HUDEP-2 (cell line): ENCODE measurements around the gene NETO1.

Source experiments
- DNase-seq, 76 experiments: peaks; one replicate each; lab custom pipeline; 2025; ENCODE audit not compliant: unreplicated experiment in 76 of 76; lab: John Stamatoyannopoulos, UW

Gene NETO1

DNA sequence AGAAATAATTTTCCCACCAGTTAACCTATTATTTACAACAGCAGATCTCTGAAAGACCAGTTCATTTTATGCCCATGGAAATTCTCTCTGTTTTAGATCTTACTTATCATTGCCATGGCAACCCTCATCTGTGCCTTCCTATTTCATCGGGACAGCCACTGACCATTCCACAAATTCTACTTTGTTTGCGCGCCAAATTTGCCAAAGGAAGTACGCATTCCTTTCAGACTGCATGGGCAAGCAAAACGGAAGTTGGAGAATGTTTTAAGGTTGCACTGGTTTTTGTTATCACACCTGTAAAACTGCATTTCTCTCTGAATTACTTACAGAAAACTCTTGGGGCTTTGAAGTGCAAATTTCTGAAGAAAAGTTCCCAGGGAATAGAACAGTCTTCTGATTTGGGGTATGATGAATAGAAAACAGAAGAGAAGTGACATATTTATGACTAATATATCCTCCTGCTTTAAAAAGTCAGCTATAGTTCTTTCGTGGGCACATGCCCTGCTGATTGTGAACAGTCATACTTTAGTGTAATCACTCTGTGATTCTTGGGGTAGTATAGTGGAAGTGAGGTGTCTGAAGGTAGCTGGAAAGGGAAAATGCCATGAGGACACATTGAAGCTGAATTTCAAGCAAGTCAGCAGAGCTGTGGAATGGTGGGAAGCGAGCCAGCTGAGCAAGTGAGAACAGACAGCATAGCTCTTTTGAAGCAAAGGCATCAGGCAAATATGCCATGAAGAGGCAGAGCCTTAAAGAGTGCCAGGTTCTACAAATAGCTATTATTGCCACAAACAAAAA, 20.9 kb downstream of the NETO1 start:
- DNase-seq = no peak

DNA sequence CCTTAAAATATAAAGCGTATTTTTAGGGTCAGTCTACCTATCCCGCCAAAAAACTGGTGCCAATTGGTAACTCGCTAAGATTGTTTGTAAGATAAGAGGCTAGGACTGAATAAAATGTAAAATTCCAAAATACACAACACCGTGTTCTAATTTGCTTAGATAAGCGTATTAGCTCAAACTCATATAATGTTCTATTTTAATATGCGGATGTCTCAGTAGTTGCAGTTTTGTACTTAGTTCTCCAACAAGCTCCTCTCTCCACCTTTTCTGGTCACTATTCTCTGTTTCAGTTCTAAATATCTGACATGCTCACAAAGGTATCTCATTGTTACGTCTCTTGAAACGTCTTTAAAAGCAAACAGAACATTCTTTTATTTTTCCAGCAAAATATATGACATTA, 24.0 kb downstream of the NETO1 start:
- no peak for DNase-seq

DNA sequence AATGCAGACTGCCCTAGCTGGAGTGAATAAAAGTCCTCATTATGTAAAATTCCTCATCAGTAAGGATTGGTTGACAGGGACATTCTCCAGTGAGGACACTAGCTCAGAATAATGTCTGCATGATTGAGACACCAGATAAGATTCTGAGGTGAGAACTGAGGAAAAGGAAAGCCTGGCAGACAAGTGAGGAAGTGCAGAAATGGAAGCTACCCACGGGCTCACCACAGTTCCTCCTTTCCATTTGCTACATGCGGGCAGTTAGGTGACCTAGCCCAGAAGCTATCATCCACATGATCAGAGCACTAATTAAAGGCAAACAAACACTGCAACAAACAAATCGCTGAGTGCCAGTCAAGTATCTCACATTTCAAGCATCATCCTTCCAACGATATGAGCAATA, 27.7 kb downstream of the NETO1 start:
- no peak for DNase-seq

- DNase-seq = no peak
Observed at GRCh38 chr18:72834731-72835130, 33.1 kb downstream of the NETO1 start.

DNA sequence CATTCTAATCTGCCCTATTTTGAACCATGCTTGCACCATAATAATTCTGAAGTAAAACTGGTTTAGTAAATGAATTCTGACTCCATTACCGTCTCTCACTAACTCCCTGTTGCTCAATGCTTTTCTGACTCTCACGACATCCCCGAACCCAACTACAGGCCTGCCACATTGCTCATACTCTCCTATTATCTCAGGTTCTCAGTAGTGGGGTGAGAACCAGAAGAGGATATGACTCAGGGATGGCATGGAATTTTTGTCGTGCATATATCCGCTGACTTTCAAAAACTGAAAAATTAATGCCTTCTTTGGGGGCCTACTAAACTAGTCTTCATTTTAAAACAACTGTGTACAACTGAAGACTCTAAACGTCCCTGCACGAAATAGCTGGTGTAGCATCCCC, 34.3 kb downstream of the NETO1 start:
- no peak for DNase-seq

GRCh38 chr18:72830109-72830508, 37.7 kb downstream of the NETO1 start:
- peak in 1 of 76 experiments; percentile 4 for DNase-seq

GRCh38 chr18:72828601-72829000, 39.2 kb downstream of the NETO1 start:
- DNase-seq = no peak

- DNase-seq = no peak
Observed at GRCh38 chr18:72826736-72827135, 41.1 kb downstream of the NETO1 start.

GRCh38 chr18:72823345-72823744, 44.4 kb downstream of the NETO1 start:
- DNase-seq = no peak

- DNase-seq = no peak
Observed at GRCh38 chr18:72822202-72822601, 45.6 kb downstream of the NETO1 start.

DNA sequence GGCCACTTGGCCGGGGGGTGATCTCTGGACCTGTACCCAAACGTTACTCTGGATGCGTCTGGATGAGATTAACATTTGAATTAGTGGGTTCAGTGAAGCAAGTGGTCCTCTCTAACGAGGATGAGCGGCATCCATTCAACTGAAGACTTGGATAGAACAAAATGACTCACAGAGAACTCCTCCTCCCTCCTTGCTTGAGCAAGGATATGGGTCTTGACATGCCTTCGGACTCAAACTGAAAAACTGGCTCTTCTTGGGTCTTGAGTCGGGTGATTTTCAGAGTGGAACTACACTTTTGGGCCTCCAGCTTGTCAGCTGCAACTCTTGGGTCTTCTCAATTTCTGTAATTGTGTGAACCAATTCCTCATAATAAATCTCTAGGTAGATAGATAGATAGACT, 47.2 kb downstream of the NETO1 start:
- no peak for DNase-seq

GRCh38 chr18:72819050-72819449, 48.7 kb downstream of the NETO1 start:
- no peak for DNase-seq

DNA sequence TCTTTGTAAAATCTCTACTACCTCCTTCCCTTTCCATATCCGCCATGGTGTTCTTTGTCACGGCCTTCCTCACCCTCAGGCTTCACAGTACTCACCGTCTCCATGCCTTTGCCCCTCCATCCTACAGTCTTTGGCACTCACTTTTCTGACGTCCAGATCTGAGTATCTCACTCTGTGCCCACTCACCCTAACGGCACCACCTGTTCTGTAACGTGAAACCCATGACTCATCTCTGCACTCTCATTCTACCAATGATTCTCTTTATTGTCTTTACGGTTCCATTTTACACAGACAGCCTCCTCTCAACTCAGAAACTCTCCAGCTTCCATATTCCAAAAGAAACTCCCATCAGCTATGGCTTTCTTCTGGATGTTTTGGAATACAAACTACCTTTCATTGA, 56.7 kb downstream of the NETO1 start:
- no peak for DNase-seq

DNA sequence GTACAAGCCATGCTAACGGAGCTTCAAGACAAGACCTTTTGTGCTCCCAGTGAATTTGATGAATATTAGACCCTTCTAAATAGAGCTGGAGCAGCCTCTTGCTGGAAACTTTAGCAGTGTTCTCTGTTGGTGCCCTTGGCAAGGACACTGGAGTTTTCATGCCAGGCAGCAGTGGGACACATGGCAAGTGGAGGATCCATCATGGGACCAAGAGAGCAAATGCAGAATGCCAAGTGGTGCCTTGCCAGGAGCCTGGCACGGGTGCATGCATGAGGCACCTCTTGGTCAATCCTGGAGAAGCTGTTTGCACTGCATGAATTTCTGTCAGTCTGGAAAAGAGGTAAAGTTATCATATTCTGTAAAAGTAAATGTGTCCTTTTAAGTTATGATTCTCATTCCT, 59.1 kb downstream of the NETO1 start:
- DNase-seq = no peak

GRCh38 chr18:72799106-72799505, 68.7 kb downstream of the NETO1 start:
- no peak for DNase-seq

GRCh38 chr18:72783530-72783929, 84.3 kb downstream of the NETO1 start:
- no peak for DNase-seq

GRCh38 chr18:72774914-72775313, 92.9 kb downstream of the NETO1 start:
- DNase-seq = no peak

DNA sequence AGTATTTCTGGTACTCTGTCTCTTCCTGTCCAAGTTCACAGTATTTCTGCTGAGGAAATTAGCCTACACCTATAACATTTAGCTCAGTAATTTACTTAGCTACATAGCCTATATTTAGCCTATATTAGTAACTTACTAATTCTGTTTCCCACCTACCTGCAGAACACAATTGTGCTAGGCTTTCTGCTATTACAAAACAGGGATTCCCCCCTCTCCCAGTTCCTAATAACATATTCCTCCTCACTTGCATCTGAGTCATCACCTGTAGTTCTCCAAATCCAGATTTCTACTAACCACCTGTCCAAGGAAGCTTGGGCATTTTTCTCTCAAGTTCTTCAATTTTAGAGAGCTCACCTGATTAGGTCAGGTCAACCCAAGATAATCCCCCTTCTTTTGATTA, 94.9 kb downstream of the NETO1 start:
- no peak for DNase-seq

DNA sequence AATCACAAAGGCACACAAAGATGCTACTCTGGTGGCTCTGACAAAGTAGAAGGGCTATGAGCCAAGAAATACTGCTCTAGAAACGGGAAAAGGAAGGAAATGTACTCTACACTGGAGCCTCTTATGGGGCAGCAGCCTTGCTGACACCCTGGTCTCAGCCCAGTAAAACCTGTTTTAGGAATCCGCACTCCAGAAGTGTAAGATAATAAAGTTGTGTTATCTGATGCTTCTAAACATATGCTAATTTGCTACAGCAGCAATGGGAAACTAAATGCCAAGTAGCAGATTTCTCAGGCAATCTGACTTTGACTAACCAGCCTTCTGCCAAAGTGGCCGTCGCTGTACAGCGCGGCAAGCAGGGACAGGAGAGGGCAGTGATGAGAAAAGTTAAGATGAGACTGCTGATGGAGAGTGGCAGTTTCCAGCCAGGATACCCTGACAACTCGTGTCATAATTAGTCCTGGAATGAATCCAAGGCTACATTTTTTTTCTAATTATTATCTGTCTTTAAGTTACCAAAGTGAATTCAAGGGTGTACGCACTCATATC, 99.0 kb downstream of the NETO1 start:
- DNase-seq = no peak

- peak in 30 of 76 experiments; percentile 1 to 65 (median 20) for DNase-seq
Observed at GRCh38 chr18:72762515-72763122, 105.2 kb downstream of the NETO1 start.

- no peak for DNase-seq
Observed at GRCh38 chr18:72752220-72752619, 115.6 kb downstream of the NETO1 start.

DNA sequence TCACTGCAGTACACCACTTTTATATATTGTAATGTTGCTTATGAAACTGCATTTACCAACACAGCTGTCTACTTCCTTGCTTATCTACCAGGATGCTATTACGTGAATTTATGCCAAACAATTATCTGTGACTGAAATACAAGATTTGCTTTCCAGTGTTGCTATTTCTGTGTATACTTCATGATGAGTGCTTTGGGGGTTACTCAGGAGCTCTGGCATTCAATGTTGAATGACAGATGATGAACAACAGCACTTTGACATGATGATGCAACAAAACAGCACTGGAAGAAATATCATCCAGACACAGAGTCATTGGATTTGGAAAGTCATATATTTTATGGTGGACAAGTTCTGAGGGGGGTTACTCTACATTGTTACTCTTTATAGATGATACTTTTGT, 125.8 kb downstream of the NETO1 start:
- no peak for DNase-seq
